GM23338 (cell line): Measurements from ENCODE around the gene TTLL9. TPM values are rescaled to one million over a fixed set of nuclear protein-coding genes. Genes with fewer than 3 reads are reported as not detected.
A peak's percentile ranks its signal among the peaks of the same experiment; 100 is the strongest.

ENCODE experiments used
- ATAC-seq: fragments of 200-7000 bp; cut with Tn5 transposase; 3 replicates; pipeline ENCODE4 v1.9.1; 2020
- DNase-seq: peaks from one replicate; pipeline ENCODE4 v3.0.0-alpha.2; 2015; ENCODE audit warnings: low spot score
- H2AFZ ChIP-seq: fragments of 200-600 bp; sonication (generic); 2 replicates; pipeline ENCODE4 v1.8.0; 2016; ENCODE audit warnings: antibody characterized with exemption, mild to moderate bottlenecking, moderate library complexity
- H3F3A ChIP-seq: fragments of 200-600 bp; sonication (generic); replicated peaks from 2 replicates; pipeline ENCODE4 v1.8.0; 2017; ENCODE audit warnings: antibody characterized with exemption, mixed run types, low read depth
- H3K27ac ChIP-seq: fragments of 200-600 bp; sonication (generic); 2 replicates; pipeline ENCODE4 v1.6.1; 2016; ENCODE audit warnings: low read depth
- H3K27me3 ChIP-seq: fragments of 200-600 bp; sonication (generic); 2 replicates; pipeline ENCODE4 v1.8.0; 2016; ENCODE audit warnings: mild to moderate bottlenecking, mixed run types, moderate library complexity; ENCODE audit not compliant: insufficient read depth
- H3K36me3 ChIP-seq: fragments of 200-600 bp; sonication (generic); 2 replicates; pipeline ENCODE4 v1.8.0; 2016; ENCODE audit warnings: mild to moderate bottlenecking; ENCODE audit not compliant: insufficient read depth
- H3K4me1 ChIP-seq: fragments of 200-600 bp; sonication (generic); 2 replicates; pipeline ENCODE4 v1.8.0; 2016; ENCODE audit warnings: mild to moderate bottlenecking, moderate library complexity; ENCODE audit not compliant: insufficient read depth
- H3K4me2 ChIP-seq: fragments of 200-600 bp; sonication (generic); 2 replicates; pipeline ENCODE4 v1.7.1; 2017; ENCODE audit warnings: mixed run types
- H3K4me3 ChIP-seq: fragments of 200-600 bp; sonication (generic); 2 replicates; pipeline ENCODE4 v1.6.1; 2016; ENCODE audit warnings: mixed run types
- H3K79me2 ChIP-seq: fragments of 200-600 bp; sonication (generic); replicated peaks from 2 replicates; pipeline ENCODE4 v1.8.0; 2017; ENCODE audit warnings: mild to moderate bottlenecking; ENCODE audit not compliant: insufficient read depth
- H3K9me2 ChIP-seq: fragments of 200-600 bp; sonication (generic); 2 replicates; pipeline ENCODE4 v1.8.0; 2017; ENCODE audit not compliant: insufficient read depth
- H4K20me1 ChIP-seq: fragments of 200-600 bp; sonication (generic); replicated peaks from 2 replicates; pipeline ENCODE4 v1.8.0; 2017; ENCODE audit warnings: mild to moderate bottlenecking; ENCODE audit not compliant: insufficient read depth
- H3K27ac Mint-ChIP-seq: 2 replicates; pipeline ENCODE4 v1.8.0; 2020; ENCODE audit warnings: inconsistent platforms, mild to moderate bottlenecking, moderate library complexity, mixed read lengths
- H3K27me3 Mint-ChIP-seq: 3 replicates; pipeline ENCODE4 v1.8.0; 2022; ENCODE audit warnings: low read depth, mild to moderate bottlenecking, moderate library complexity, mixed read lengths, inconsistent platforms; ENCODE audit not compliant: insufficient read depth, poor library complexity
- H3K36me3 Mint-ChIP-seq: 3 replicates; pipeline ENCODE4 v1.8.0; 2021; ENCODE audit warnings: low read depth, mild to moderate bottlenecking, inconsistent platforms, moderate library complexity, mixed read lengths
- H3K4me1 Mint-ChIP-seq: 3 replicates; pipeline ENCODE4 v1.8.0; 2020; ENCODE audit warnings: mild to moderate bottlenecking, inconsistent platforms, mixed read lengths
- H3K4me3 Mint-ChIP-seq: 3 replicates; pipeline ENCODE4 v1.8.0; 2021; ENCODE audit warnings: moderate library complexity, mild to moderate bottlenecking, inconsistent platforms, mixed read lengths
- H3K9me3 Mint-ChIP-seq: 3 replicates; pipeline ENCODE4 v1.8.0; 2020; ENCODE audit warnings: moderate library complexity, mild to moderate bottlenecking, inconsistent platforms, mixed read lengths
- CREB1 ChIP-seq: fragments of 250-450 bp; sonication (Bioruptor Pico); IDR thresholded peaks from 2 replicates; pipeline ENCODE4 v1.5.0; 2020; ENCODE audit warnings: low read depth, mild to moderate bottlenecking, moderate library complexity
- EZH2 ChIP-seq: fragments of 200-600 bp; sonication (generic); IDR thresholded peaks from one replicate; pipeline ENCODE4 v1.8.0; 2017; ENCODE audit warnings: antibody characterized with exemption, mild to moderate bottlenecking, low read depth; ENCODE audit not compliant: unreplicated experiment
- EZH2phosphoT487 ChIP-seq: fragments of 200-600 bp; sonication (generic); IDR thresholded peaks from one replicate; pipeline ENCODE4 v1.8.1; 2018; ENCODE audit warnings: antibody characterized with exemption; ENCODE audit not compliant: unreplicated experiment
- JUNB ChIP-seq: IDR thresholded peaks from one replicate; pipeline ENCODE4 v1.6.1; 2016; ENCODE audit warnings: antibody characterized with exemption; ENCODE audit not compliant: unreplicated experiment
- NANOG ChIP-seq: IDR thresholded peaks from 2 replicates; pipeline ENCODE4 v1.6.1; 2016; ENCODE audit warnings: antibody characterized with exemption, borderline replicate concordance
- STAT1 ChIP-seq: IDR thresholded peaks from one replicate; pipeline ENCODE4 v1.6.1; 2016; ENCODE audit warnings: antibody characterized with exemption; ENCODE audit not compliant: unreplicated experiment
- ZNF114 ChIP-seq: fragments of 250-450 bp; sonication (Bioruptor Pico); IDR thresholded peaks from 2 replicates; pipeline ENCODE4 v1.5.0; 2020; ENCODE audit warnings: mild to moderate bottlenecking, moderate library complexity
- ZNF331 ChIP-seq: fragments of 250-450 bp; sonication (Bioruptor Pico); IDR thresholded peaks from 2 replicates; pipeline ENCODE4 v1.5.0; 2020; ENCODE audit warnings: low read depth, mild to moderate bottlenecking, moderate library complexity
- polyA plus RNA-seq: library from polyadenylated mRNA; unstranded; fragments of >200 nt; fragmentation: Nextera tagmentation; extraction: Ambion mirVana; gene quantifications from 2 replicates; pipeline ENCODE4 v1.2.1, GENCODE V29; 2016
- total RNA-seq: library from RNA; depleted of rRNA; stranded (reverse); fragments of >200 nt; shearing (Covaris generic); gene quantifications from 2 replicates; pipeline ENCODE4 v1.2.3, GENCODE V29; 2014
- TF ChIP-seq, protein P1 (sequence below): IDR thresholded peaks from one replicate; pipeline ENCODE4 v1.6.1; 2018; ENCODE audit warnings: antibody characterized with exemption; ENCODE audit not compliant: unreplicated experiment
- TF ChIP-seq, protein P2 (sequence below): fragments of 250-450 bp; sonication (Bioruptor Pico); IDR thresholded peaks from 2 replicates; pipeline ENCODE4 v1.5.0; 2020; ENCODE audit warnings: mild to moderate bottlenecking, moderate library complexity
- TF ChIP-seq, protein P3 (sequence below), 2 experiments: fragments of 200-600 bp in 1 of 2; sonication (generic) in 1 of 2; conservative IDR thresholded peaks; 2 replicates each; pipeline versions ENCODE4 v1.5.1 to v1.6.1; 2016 to 2017; ENCODE audit warnings: antibody characterized with exemption in 2 of 2, low read depth in 2 of 2, mild to moderate bottlenecking in 2 of 2, moderate library complexity in 1 of 2

Gene TTLL9
- total and polyA plus RNA-seq, 2 experiments from 2014 or later, result not detected

DNA sequence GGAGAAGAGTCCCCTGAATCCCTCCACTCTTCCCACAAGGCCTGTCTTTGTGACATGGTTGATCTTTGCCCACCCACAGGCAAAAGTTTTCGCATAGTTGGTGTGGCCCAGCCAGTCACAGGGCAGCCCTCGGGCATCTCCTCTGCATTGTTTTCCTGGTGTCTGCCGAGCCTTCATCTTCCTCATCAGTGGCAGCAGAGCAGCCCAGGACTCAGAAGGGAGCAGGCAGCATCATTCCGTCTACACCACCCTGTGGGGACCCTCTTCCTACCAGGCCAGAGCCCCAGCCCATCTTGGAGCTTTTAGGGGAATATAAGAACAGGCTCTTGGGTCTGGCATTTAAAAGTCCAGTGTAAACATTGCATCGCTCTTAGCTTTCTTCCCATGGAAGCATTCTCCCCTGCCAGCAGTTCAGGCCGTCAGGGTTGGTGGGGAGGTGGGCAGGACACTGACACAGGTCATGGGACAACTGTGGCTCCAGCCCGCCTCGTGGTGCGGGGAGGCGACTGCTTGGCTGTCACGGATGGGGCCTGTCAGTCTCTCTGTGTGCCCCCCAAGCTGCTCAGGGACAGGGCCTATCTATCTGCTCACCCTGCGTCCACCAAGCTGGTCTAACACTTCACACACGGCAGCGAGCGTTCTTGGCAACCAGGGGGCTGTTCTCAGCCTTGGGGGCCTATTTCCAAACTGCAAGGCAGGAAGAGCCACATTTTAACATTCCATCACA, 43.2 kb downstream of the TTLL9 start:
- peaks cover 67% of the 10 kb centered on the region for H3K9me3 Mint-ChIP-seq
- peaks cover 12% of the 10 kb centered on the region for H3K27me3 Mint-ChIP-seq
- H3K27ac Mint-ChIP-seq, result no peak overlapping the region; the same call in 1 of the 2 replicates
- peaks cover 16% of the 10 kb centered on the region for H3F3A ChIP-seq
- peaks cover 37% of the 10 kb centered on the region for H3K4me1 ChIP-seq
- no peaks in the 10 kb centered on the region for H3K9me2 ChIP-seq
- H3K27ac ChIP-seq, result 0 out of 2 replicates have a peak overlapping the region, but pooled peaks have one; percentile 36
- TF ChIP-seq, protein P1, sequence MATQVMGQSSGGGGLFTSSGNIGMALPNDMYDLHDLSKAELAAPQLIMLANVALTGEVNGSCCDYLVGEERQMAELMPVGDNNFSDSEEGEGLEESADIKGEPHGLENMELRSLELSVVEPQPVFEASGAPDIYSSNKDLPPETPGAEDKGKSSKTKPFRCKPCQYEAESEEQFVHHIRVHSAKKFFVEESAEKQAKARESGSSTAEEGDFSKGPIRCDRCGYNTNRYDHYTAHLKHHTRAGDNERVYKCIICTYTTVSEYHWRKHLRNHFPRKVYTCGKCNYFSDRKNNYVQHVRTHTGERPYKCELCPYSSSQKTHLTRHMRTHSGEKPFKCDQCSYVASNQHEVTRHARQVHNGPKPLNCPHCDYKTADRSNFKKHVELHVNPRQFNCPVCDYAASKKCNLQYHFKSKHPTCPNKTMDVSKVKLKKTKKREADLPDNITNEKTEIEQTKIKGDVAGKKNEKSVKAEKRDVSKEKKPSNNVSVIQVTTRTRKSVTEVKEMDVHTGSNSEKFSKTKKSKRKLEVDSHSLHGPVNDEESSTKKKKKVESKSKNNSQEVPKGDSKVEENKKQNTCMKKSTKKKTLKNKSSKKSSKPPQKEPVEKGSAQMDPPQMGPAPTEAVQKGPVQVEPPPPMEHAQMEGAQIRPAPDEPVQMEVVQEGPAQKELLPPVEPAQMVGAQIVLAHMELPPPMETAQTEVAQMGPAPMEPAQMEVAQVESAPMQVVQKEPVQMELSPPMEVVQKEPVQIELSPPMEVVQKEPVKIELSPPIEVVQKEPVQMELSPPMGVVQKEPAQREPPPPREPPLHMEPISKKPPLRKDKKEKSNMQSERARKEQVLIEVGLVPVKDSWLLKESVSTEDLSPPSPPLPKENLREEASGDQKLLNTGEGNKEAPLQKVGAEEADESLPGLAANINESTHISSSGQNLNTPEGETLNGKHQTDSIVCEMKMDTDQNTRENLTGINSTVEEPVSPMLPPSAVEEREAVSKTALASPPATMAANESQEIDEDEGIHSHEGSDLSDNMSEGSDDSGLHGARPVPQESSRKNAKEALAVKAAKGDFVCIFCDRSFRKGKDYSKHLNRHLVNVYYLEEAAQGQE, result no peak
- TF ChIP-seq STAT1 (no peak), JUNB (no peak), NANOG (no peak), ZNF114 (CRISPR knock-in tag) (no peak), ZNF331 (no peak), CREB1 (CRISPR knock-in tag) (no peak), EZH2phosphoT487 (no peak), EZH2 (no peak)
- TF ChIP-seq, protein P2, sequence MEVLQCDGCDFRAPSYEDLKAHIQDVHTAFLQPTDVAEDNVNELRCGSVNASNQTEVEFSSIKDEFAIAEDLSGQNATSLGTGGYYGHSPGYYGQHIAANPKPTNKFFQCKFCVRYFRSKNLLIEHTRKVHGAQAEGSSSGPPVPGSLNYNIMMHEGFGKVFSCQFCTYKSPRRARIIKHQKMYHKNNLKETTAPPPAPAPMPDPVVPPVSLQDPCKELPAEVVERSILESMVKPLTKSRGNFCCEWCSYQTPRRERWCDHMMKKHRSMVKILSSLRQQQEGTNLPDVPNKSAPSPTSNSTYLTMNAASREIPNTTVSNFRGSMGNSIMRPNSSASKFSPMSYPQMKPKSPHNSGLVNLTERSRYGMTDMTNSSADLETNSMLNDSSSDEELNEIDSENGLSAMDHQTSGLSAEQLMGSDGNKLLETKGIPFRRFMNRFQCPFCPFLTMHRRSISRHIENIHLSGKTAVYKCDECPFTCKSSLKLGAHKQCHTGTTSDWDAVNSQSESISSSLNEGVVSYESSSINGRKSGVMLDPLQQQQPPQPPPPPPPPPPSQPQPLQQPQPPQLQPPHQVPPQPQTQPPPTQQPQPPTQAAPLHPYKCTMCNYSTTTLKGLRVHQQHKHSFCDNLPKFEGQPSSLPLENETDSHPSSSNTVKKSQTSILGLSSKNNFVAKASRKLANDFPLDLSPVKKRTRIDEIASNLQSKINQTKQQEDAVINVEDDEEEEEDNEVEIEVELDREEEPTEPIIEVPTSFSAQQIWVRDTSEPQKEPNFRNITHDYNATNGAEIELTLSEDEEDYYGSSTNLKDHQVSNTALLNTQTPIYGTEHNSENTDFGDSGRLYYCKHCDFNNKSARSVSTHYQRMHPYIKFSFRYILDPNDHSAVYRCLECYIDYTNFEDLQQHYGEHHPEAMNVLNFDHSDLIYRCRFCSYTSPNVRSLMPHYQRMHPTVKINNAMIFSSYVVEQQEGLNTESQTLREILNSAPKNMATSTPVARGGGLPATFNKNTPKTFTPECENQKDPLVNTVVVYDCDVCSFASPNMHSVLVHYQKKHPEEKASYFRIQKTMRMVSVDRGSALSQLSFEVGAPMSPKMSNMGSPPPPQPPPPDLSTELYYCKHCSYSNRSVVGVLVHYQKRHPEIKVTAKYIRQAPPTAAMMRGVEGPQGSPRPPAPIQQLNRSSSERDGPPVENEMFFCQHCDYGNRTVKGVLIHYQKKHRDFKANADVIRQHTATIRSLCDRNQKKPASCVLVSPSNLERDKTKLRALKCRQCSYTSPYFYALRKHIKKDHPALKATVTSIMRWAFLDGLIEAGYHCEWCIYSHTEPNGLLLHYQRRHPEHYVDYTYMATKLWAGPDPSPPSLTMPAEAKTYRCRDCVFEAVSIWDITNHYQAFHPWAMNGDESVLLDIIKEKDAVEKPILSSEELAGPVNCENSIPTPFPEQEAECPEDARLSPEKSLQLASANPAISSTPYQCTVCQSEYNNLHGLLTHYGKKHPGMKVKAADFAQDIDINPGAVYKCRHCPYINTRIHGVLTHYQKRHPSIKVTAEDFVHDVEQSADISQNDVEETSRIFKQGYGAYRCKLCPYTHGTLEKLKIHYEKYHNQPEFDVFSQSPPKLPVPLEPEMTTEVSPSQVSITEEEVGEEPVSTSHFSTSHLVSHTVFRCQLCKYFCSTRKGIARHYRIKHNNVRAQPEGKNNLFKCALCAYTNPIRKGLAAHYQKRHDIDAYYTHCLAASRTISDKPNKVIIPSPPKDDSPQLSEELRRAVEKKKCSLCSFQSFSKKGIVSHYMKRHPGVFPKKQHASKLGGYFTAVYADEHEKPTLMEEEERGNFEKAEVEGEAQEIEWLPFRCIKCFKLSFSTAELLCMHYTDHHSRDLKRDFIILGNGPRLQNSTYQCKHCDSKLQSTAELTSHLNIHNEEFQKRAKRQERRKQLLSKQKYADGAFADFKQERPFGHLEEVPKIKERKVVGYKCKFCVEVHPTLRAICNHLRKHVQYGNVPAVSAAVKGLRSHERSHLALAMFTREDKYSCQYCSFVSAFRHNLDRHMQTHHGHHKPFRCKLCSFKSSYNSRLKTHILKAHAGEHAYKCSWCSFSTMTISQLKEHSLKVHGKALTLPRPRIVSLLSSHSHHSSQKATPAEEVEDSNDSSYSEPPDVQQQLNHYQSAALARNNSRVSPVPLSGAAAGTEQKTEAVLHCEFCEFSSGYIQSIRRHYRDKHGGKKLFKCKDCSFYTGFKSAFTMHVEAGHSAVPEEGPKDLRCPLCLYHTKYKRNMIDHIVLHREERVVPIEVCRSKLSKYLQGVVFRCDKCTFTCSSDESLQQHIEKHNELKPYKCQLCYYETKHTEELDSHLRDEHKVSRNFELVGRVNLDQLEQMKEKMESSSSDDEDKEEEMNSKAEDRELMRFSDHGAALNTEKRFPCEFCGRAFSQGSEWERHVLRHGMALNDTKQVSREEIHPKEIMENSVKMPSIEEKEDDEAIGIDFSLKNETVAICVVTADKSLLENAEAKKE, result no peak
- TF ChIP-seq, protein P3, sequence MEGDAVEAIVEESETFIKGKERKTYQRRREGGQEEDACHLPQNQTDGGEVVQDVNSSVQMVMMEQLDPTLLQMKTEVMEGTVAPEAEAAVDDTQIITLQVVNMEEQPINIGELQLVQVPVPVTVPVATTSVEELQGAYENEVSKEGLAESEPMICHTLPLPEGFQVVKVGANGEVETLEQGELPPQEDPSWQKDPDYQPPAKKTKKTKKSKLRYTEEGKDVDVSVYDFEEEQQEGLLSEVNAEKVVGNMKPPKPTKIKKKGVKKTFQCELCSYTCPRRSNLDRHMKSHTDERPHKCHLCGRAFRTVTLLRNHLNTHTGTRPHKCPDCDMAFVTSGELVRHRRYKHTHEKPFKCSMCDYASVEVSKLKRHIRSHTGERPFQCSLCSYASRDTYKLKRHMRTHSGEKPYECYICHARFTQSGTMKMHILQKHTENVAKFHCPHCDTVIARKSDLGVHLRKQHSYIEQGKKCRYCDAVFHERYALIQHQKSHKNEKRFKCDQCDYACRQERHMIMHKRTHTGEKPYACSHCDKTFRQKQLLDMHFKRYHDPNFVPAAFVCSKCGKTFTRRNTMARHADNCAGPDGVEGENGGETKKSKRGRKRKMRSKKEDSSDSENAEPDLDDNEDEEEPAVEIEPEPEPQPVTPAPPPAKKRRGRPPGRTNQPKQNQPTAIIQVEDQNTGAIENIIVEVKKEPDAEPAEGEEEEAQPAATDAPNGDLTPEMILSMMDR (conservative IDR thresholded peaks at IDR 0.05; ENCODE audit: low read depth in 2 of 2), result no peak
- H3K4me2 ChIP-seq, result no peak overlapping the region
- ATAC-seq, result no peak
- no peak overlapping the region for H3K4me3 ChIP-seq
- no peaks in the 10 kb centered on the region for H3K36me3 ChIP-seq
- no peak overlapping the region for H3K4me3 Mint-ChIP-seq
- H3K36me3 Mint-ChIP-seq, result no peaks in the 10 kb centered on the region; the same call in 2 of the 3 replicates
- H3K79me2 ChIP-seq, result no peaks in the 10 kb centered on the region
- H3K4me1 Mint-ChIP-seq, result peaks cover 45% of the 10 kb centered on the region
- DNase-seq, result no peak
- H3K27me3 ChIP-seq, result no peaks in the 10 kb centered on the region
- no peaks in the 10 kb centered on the region for H4K20me1 ChIP-seq
- H2AFZ ChIP-seq, result peak overlapping the region; percentile 90
